H9 (cell line): ENCODE results near the gene TNFRSF18. TPM values are rescaled to one million over a fixed set of nuclear protein-coding genes. Genes with fewer than 3 reads are reported as not detected.

ENCODE experiments used
- DNase-seq: peaks from one replicate; pipeline ENCODE4 v3.0.0-alpha.2; 2017
- H2AFZ ChIP-seq: one replicate; pipeline ENCODE4 v1.6.1; 2013; ENCODE audit warnings: mild to moderate bottlenecking, low read length, control low read depth, moderate library complexity
- H2AK5ac ChIP-seq: 2 replicates; pipeline ENCODE4 v1.6.1; 2013; ENCODE audit warnings: low read length, control low read depth, mixed read lengths; ENCODE audit not compliant: insufficient read length
- H2BK120ac ChIP-seq: one replicate; pipeline ENCODE4 v1.6.1; 2013; ENCODE audit warnings: low read depth, mild to moderate bottlenecking, low read length, control low read depth, inconsistent platforms; ENCODE audit not compliant: poor library complexity, severe bottlenecking
- H2BK12ac ChIP-seq: 2 replicates; pipeline ENCODE4 v1.6.1; 2013; ENCODE audit warnings: low read length, control low read depth, mixed read lengths, low read depth; ENCODE audit not compliant: insufficient read length
- H2BK15ac ChIP-seq: 2 replicates; pipeline ENCODE4 v1.6.1; 2013; ENCODE audit warnings: low read depth, low read length, control low read depth
- H2BK20ac ChIP-seq: one replicate; pipeline ENCODE4 v1.6.1; 2013; ENCODE audit warnings: low read depth, mild to moderate bottlenecking, low read length, control low read depth, inconsistent platforms; ENCODE audit not compliant: poor library complexity, severe bottlenecking
- H2BK5ac ChIP-seq: 2 replicates; pipeline ENCODE4 v1.6.1; 2013; ENCODE audit warnings: low read length, control low read depth, mixed read lengths; ENCODE audit not compliant: insufficient read length
- H3K14ac ChIP-seq: 2 replicates; pipeline ENCODE4 v1.6.1; 2013; ENCODE audit warnings: low read length, control low read depth; ENCODE audit not compliant: insufficient read depth
- H3K18ac ChIP-seq: 2 replicates; pipeline ENCODE4 v1.6.1; 2013; ENCODE audit warnings: low read depth, mild to moderate bottlenecking, mixed read lengths, low read length, control low read depth; ENCODE audit not compliant: insufficient read length
- H3K23ac ChIP-seq: 2 replicates; pipeline ENCODE4 v1.6.1; 2013; ENCODE audit warnings: low read length, control low read depth, mixed read lengths, low read depth; ENCODE audit not compliant: insufficient read length
- H3K23me2 ChIP-seq: 2 replicates; pipeline ENCODE4 v1.6.1; 2013; ENCODE audit warnings: low read depth, mild to moderate bottlenecking, mixed read lengths, low read length, control low read depth; ENCODE audit not compliant: insufficient read length, poor library complexity, severe bottlenecking
- H3K27ac ChIP-seq: 2 replicates; pipeline ENCODE4 v1.5.1; 2013; ENCODE audit warnings: low read length, control low read depth, mixed read lengths, low read depth; ENCODE audit not compliant: insufficient read length
- H3K27me3 ChIP-seq: 2 replicates; pipeline ENCODE4 v1.6.1; 2013; ENCODE audit warnings: low read length, control low read depth, inconsistent platforms; ENCODE audit not compliant: insufficient read depth
- H3K4ac ChIP-seq: 2 replicates; pipeline ENCODE4 v1.6.1; 2013; ENCODE audit warnings: low read depth, mild to moderate bottlenecking, control low read depth, inconsistent platforms, low read length, moderate library complexity
- H3K4me1 ChIP-seq: 2 replicates; pipeline ENCODE4 v1.6.1; 2013; ENCODE audit warnings: low read length, control low read depth, inconsistent platforms; ENCODE audit not compliant: insufficient read depth
- H3K4me2 ChIP-seq: 2 replicates; pipeline ENCODE4 v1.6.1; 2013; ENCODE audit warnings: low read length, control low read depth, mixed read lengths; ENCODE audit not compliant: insufficient read length, insufficient read depth
- H3K56ac ChIP-seq: 2 replicates; pipeline ENCODE4 v1.6.1; 2013; ENCODE audit warnings: low read depth, mild to moderate bottlenecking, mixed read lengths, low read length, control low read depth; ENCODE audit not compliant: insufficient read length
- H3K79me1 ChIP-seq: 2 replicates; pipeline ENCODE4 v1.6.1; 2013; ENCODE audit warnings: low read depth, mild to moderate bottlenecking, moderate library complexity, low read length, control low read depth, inconsistent platforms; ENCODE audit not compliant: insufficient read depth, poor library complexity, severe bottlenecking
- H3K79me2 ChIP-seq: 2 replicates; pipeline ENCODE4 v1.6.1; 2013; ENCODE audit warnings: low read length, control low read depth, inconsistent platforms; ENCODE audit not compliant: insufficient read depth
- H3K9ac ChIP-seq: 2 replicates; pipeline ENCODE4 v1.6.1; 2013; ENCODE audit warnings: low read length, control low read depth, mixed read lengths; ENCODE audit not compliant: insufficient read length; ENCODE audit errors: extremely low read depth
- H3K9me3 ChIP-seq: one replicate; pipeline ENCODE4 v1.6.1; 2013; ENCODE audit warnings: low read depth, low read length, inconsistent platforms; ENCODE audit not compliant: control insufficient read depth
- H3T11ph ChIP-seq: one replicate; pipeline ENCODE4 v1.6.1; 2013; ENCODE audit warnings: mild to moderate bottlenecking, low read length, control low read depth, inconsistent platforms
- H4K20me1 ChIP-seq: one replicate; pipeline ENCODE4 v1.6.1; 2013; ENCODE audit not compliant: control insufficient read depth, insufficient read length, insufficient read depth
- H4K5ac ChIP-seq: 2 replicates; pipeline ENCODE4 v1.6.1; 2013; ENCODE audit warnings: low read depth, mild to moderate bottlenecking, mixed read lengths, low read length, control low read depth; ENCODE audit not compliant: insufficient read length
- H4K8ac ChIP-seq: replicated peaks from 2 replicates; pipeline ENCODE4 v1.6.1; 2013; ENCODE audit warnings: low read length, control low read depth, mixed read lengths, low read depth; ENCODE audit not compliant: insufficient read length
- H4K91ac ChIP-seq: 2 replicates; pipeline ENCODE4 v1.6.1; 2013; ENCODE audit warnings: low read depth, mild to moderate bottlenecking, moderate library complexity, mixed read lengths, low read length, control low read depth; ENCODE audit not compliant: insufficient read length
- H3K27ac Mint-ChIP-seq, 3 experiments: 2 replicates in 2 of 3; 3 replicates in 1 of 3; pipeline ENCODE4 v1.8.0; 2020 to 2021; ENCODE audit warnings: mixed read lengths in 3 of 3, mild to moderate bottlenecking in 1 of 3, moderate library complexity in 1 of 3
- H3K27me3 Mint-ChIP-seq: 2 replicates; pipeline ENCODE4 v1.8.0; 2021; ENCODE audit warnings: low read depth, mild to moderate bottlenecking, moderate library complexity, mixed read lengths
- H3K36me3 Mint-ChIP-seq, 3 experiments: 2 replicates in 2 of 3; 3 replicates in 1 of 3; pipeline ENCODE4 v1.8.0; 2020 to 2021; ENCODE audit warnings: low read depth in 3 of 3, mixed read lengths in 3 of 3; ENCODE audit not compliant: insufficient read depth in 1 of 3
- H3K4me1 Mint-ChIP-seq, 2 experiments: 2 replicates each; pipeline ENCODE4 v1.8.0; 2020; ENCODE audit warnings: mixed read lengths in 2 of 2
- H3K4me3 Mint-ChIP-seq, 2 experiments: 2 replicates in 1 of 2; 3 replicates in 1 of 2; pipeline ENCODE4 v1.8.0; 2020 to 2021; ENCODE audit warnings: mild to moderate bottlenecking in 2 of 2, mixed read lengths in 2 of 2, moderate library complexity in 1 of 2
- H3K9me3 Mint-ChIP-seq, 2 experiments: 2 replicates in 1 of 2; 3 replicates in 1 of 2; pipeline ENCODE4 v1.8.0; 2020; ENCODE audit warnings: mild to moderate bottlenecking in 2 of 2, mixed read lengths in 2 of 2, moderate library complexity in 1 of 2
- WGBS: extraction: QIAGEN DNeasy Blood & Tissue Kit; methylation state at CpG from one replicate; pipeline ENCODE4 v1.1.7; 2013; ENCODE audit warnings: missing lambda C conversion rate, low lambda C conversion rate, mixed read lengths; ENCODE audit not compliant: insufficient read length; ENCODE audit errors: extremely low coverage; 5-methylcytosine and 5-hydroxymethylcytosine counted together
- total RNA-seq: library from RNA; stranded (reverse); gene quantifications from 2 replicates; pipeline ENCODE4 v1.2.1, GENCODE V29; 2021
- TF ChIP-seq, protein P1 (sequence below): fragments of 200-600 bp; sonication (generic); conservative IDR thresholded peaks from 3 replicates; pipeline ENCODE4 v1.8.0; 2021; ENCODE audit warnings: antibody characterized with exemption, mild to moderate bottlenecking

TNFRSF18 gene
- total RNA-seq, 1 experiment from 2014 or later, result 2.0 TPM

DNA sequence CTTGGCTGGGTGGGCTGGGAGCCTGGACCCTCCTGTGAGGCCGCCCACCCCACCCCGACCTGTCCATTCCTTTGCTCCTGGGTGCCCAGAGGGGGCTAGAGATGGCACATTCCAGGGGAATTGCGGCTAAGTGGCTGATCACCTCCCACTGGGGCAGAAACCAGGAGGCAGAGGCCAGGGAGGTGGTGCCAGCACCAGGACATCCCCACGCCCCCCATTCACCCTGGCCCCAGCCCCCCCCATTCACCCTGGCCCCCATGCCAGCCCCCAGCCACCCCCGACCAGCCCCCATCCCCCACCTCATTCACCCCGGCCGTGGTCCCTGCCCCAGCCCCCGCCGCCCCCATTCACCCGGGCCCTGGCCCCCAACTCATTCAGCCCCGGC, 33.9 kb upstream of the TNFRSF18 start:
- Histone ChIP-seq H3K4me1 (no peaks in the 10 kb centered on the region), H3K23ac (no peak overlapping the region), H3K27ac (no peak overlapping the region), H4K8ac (no peak overlapping the region), H3K9me3 (no peaks in the 10 kb centered on the region), H2BK20ac (no peak overlapping the region), H3K4me2 (no peak overlapping the region), H2BK120ac (no peak overlapping the region), H3K79me1 (no peaks in the 10 kb centered on the region), H2BK5ac (no peak overlapping the region), H3K14ac (no peak overlapping the region), H4K91ac (no peak overlapping the region), H3K23me2 (no peaks in the 10 kb centered on the region), H2BK15ac (no peak overlapping the region), H3K4ac (no peak overlapping the region), H3T11ph (no peak overlapping the region), H3K79me2 (no peaks in the 10 kb centered on the region), H2AK5ac (no peak overlapping the region), H3K18ac (no peak overlapping the region), H3K27me3 (no peaks in the 10 kb centered on the region), H3K56ac (no peak overlapping the region), H3K9ac (no peak overlapping the region), H2AFZ (no peak overlapping the region), H2BK12ac (no peak overlapping the region), H4K5ac (no peak overlapping the region), H4K20me1 (no peaks in the 10 kb centered on the region)
- H3K9me3 Mint-ChIP-seq, result no peaks in the 10 kb centered on the region
- H3K4me3 Mint-ChIP-seq, result no peak overlapping the region
- TF ChIP-seq, protein P1, sequence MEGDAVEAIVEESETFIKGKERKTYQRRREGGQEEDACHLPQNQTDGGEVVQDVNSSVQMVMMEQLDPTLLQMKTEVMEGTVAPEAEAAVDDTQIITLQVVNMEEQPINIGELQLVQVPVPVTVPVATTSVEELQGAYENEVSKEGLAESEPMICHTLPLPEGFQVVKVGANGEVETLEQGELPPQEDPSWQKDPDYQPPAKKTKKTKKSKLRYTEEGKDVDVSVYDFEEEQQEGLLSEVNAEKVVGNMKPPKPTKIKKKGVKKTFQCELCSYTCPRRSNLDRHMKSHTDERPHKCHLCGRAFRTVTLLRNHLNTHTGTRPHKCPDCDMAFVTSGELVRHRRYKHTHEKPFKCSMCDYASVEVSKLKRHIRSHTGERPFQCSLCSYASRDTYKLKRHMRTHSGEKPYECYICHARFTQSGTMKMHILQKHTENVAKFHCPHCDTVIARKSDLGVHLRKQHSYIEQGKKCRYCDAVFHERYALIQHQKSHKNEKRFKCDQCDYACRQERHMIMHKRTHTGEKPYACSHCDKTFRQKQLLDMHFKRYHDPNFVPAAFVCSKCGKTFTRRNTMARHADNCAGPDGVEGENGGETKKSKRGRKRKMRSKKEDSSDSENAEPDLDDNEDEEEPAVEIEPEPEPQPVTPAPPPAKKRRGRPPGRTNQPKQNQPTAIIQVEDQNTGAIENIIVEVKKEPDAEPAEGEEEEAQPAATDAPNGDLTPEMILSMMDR, result no peak
- no peak overlapping the region for H3K27ac Mint-ChIP-seq
- no peak for DNase-seq
- no CpG with 5 or more reads among the region's 11 CpGs for WGBS
- no peaks in the 10 kb centered on the region; the same call in none of the 2 replicates for H3K27me3 Mint-ChIP-seq
- no peaks in the 10 kb centered on the region for H3K36me3 Mint-ChIP-seq
- H3K4me1 Mint-ChIP-seq, result peaks cover 0 to 9% of the 10 kb centered on the region in 2 experiments
